CD4-positive, alpha-beta T cell (primary cell): Measurements from ENCODE around the gene SREK1. TPM values are rescaled to one million over a fixed set of nuclear protein-coding genes. Genes with fewer than 3 reads are reported as not detected.

Experiments
- ATAC-seq: fragments of 200-7000 bp; cut with Tn5 transposase; one replicate; pipeline ENCODE4 v1.10.0; 2022; ENCODE audit warnings: mild to moderate bottlenecking; ENCODE audit not compliant: poor library complexity
- CTCF ChIA-PET: fragments of 350-600 bp; sonication (Branson Sonifier 250); formaldehyde crosslinking; loops from one replicate; lab custom pipeline; 2021; ENCODE audit warnings: antibody characterized with exemption, inconsistent platforms; lab: Charles Lee
- POLR2A ChIA-PET: fragments of 350-600 bp; sonication (Branson Sonifier 250); formaldehyde crosslinking; loops from one replicate; lab custom pipeline; 2021; ENCODE audit warnings: antibody characterized with exemption, inconsistent platforms; lab: Charles Lee
- DNase-seq, 14 experiments: peaks; one replicate each; pipeline ENCODE4 v3.0.0-alpha.2; 2013 to 2020; ENCODE audit warnings: mixed read lengths in 2 of 14
- H3K27ac ChIP-seq, 2 donors: one replicate each; pipeline versions ENCODE4 v1.5.1 to v1.7.0; 2013; ENCODE audit warnings: low read length in 2 of 2, low read depth in 1 of 2, mild to moderate bottlenecking in 1 of 2
- H3K27me3 ChIP-seq, 2 experiments: 1 replicate in 1 of 2; 2 replicates in 1 of 2; pipeline versions ENCODE4 v1.6.1 to v1.7.0; 2013; ENCODE audit warnings: low read length in 2 of 2, control low read depth in 1 of 2, mild to moderate bottlenecking in 1 of 2, moderate library complexity in 1 of 2; ENCODE audit not compliant: insufficient read depth in 2 of 2, control insufficient read depth in 1 of 2
- H3K36me3 ChIP-seq: one replicate; pipeline ENCODE4 v1.6.1; 2013; ENCODE audit warnings: low read length, control low read depth; ENCODE audit not compliant: insufficient read depth
- H3K4me1 ChIP-seq: one replicate; pipeline ENCODE4 v1.6.1; 2013; ENCODE audit warnings: low read length, control low read depth; ENCODE audit not compliant: insufficient read depth
- H3K4me3 ChIP-seq: one replicate; pipeline ENCODE4 v1.5.1; 2013; ENCODE audit warnings: mild to moderate bottlenecking, low read length, moderate library complexity
- H3K9me3 ChIP-seq, 2 experiments: 1 replicate in 1 of 2; 2 replicates in 1 of 2; pipeline versions ENCODE4 v1.6.1 to v1.7.0; 2013; ENCODE audit warnings: low read length in 2 of 2, mild to moderate bottlenecking in 2 of 2, control low read depth in 1 of 2, moderate library complexity in 1 of 2; ENCODE audit not compliant: control insufficient read depth in 1 of 2, insufficient read depth in 1 of 2
- H3K27ac Mint-ChIP-seq: one replicate; pipeline ENCODE4 v1.8.0; 2020; ENCODE audit warnings: mixed read lengths
- H3K27me3 Mint-ChIP-seq: one replicate; pipeline ENCODE4 v1.8.0; 2021; ENCODE audit warnings: mixed read lengths
- H3K36me3 Mint-ChIP-seq: one replicate; pipeline ENCODE4 v1.8.0; 2021; ENCODE audit warnings: low read depth, mixed read lengths
- H3K4me1 Mint-ChIP-seq: one replicate; pipeline ENCODE4 v1.8.0; 2021; ENCODE audit warnings: low read depth, mixed read lengths
- H3K4me3 Mint-ChIP-seq: one replicate; pipeline ENCODE4 v1.8.0; 2020; ENCODE audit warnings: mild to moderate bottlenecking, mixed read lengths
- H3K9me3 Mint-ChIP-seq: one replicate; pipeline ENCODE4 v1.8.0; 2020; ENCODE audit warnings: mixed read lengths
- CTCF ChIP-seq: fragments of 200-600 bp; IDR thresholded peaks from one replicate; pipeline ENCODE4 v1.8.0; 2022; ENCODE audit warnings: antibody characterized with exemption, mild to moderate bottlenecking
- intact Hi-C, 2 experiments: fragments of 100-400 bp; cut with DNase I in 1 of 2; cut with micrococcal nuclease in 1 of 2; formaldehyde crosslinking; loops; one replicate each; pipeline versions ENCODE4 v1.15.1 to v1.9.0; 2023 to 2025; cut with DNase I, micrococcal nuclease
- total RNA-seq, 174 experiments: library from RNA in 2 of 174; stranded (reverse) in 2 of 174; gene quantifications; one replicate each; pipeline ENCODE4 v1.2.3 and lab custom pipeline; 2021 to 2026

SREK1 gene
- total RNA-seq, 2 experiments from 2014 or later = 137 to 155 TPM

- no peaks in the 10 kb centered on the region for H3K9me3 ChIP-seq
- H3K36me3 ChIP-seq = peaks cover 1% of the 10 kb centered on the region
- intact Hi-C loops = loop anchor here in 1 of 2 experiments (1.0 to 5.0 kb wide), 2 partner anchors 16 to 588 kb away; partner anchors contain the start of genes CENPK and PPWD1
- no peaks in the 10 kb centered on the region for H3K27me3 ChIP-seq
- Mint-ChIP-seq H3K27ac (no peak overlapping the region), H3K4me1 (peaks cover 65% of the 10 kb centered on the region), H3K36me3 (peaks cover 20% of the 10 kb centered on the region), H3K27me3 (no peaks in the 10 kb centered on the region), H3K9me3 (no peaks in the 10 kb centered on the region), H3K4me3 (no peak overlapping the region)
- POLR2A ChIA-PET = no interaction called here
- no peak overlapping the region for H3K4me3 ChIP-seq
- CTCF ChIA-PET = no interaction called here
- H3K27ac ChIP-seq = no peak overlapping the region
- H3K4me1 ChIP-seq = peaks cover 7% of the 10 kb centered on the region
- no peak for ATAC-seq
- DNase-seq = no peak
- TF ChIP-seq CTCF = no peak
Measured at GRCh38 chr5:66149950-66150349, 5.8 kb downstream of the SREK1 start.

GRCh38 chr5:66151030-66151429 is 6.9 kb downstream of the SREK1 start:
- ChIA-PET POLR2A (interaction anchor here (0.6 kb wide), 1 partner anchor 1317 kb away, joined by 5 read pairs; no protein-coding TSS in a partner anchor), CTCF (no interaction called here)
- H3K9me3 ChIP-seq = no peaks in the 10 kb centered on the region
- H3K27me3 Mint-ChIP-seq = no peaks in the 10 kb centered on the region
- peaks cover 7% of the 10 kb centered on the region for H3K4me1 ChIP-seq
- DNase-seq (no peak), ATAC-seq (no peak)
- no peak overlapping the region for H3K27ac Mint-ChIP-seq
- H3K4me3 Mint-ChIP-seq = no peak overlapping the region
- peaks cover 60% of the 10 kb centered on the region for H3K4me1 Mint-ChIP-seq
- no peaks in the 10 kb centered on the region for H3K9me3 Mint-ChIP-seq
- H3K27me3 ChIP-seq = no peaks in the 10 kb centered on the region
- H3K36me3 Mint-ChIP-seq = peaks cover 28% of the 10 kb centered on the region
- H3K36me3 ChIP-seq = peaks cover 7% of the 10 kb centered on the region
- no peak overlapping the region for H3K4me3 ChIP-seq
- no peak overlapping the region for H3K27ac ChIP-seq
- intact Hi-C loops = no loop called here
- TF ChIP-seq CTCF = no peak

DNA sequence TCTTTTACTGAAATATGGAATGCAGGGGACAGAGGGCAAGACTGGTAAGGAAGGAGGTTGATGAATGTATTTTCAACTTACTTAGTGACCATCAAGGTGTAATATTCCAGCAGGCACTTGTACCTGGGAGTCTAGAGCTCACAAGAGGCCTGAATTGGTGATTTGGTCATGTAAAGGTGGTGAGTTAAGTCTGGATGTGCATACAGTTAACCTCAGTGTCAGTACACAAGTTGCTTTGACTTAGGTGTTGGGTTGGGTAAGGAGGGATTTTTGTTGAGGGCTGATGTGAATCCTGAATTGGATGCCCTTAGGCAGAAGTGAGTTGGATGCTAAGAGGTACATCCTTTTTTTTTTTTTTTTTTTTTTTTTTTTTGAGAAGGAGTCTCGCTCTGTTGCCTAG is 7.4 kb downstream of the SREK1 start:
- Histone ChIP-seq H3K27ac (no peak overlapping the region), H3K9me3 (no peaks in the 10 kb centered on the region), H3K27me3 (no peaks in the 10 kb centered on the region), H3K4me3 (no peak overlapping the region), H3K36me3 (peaks cover 12% of the 10 kb centered on the region), H3K4me1 (peaks cover 7% of the 10 kb centered on the region)
- CTCF ChIA-PET = no interaction called here
- intact Hi-C loops = no loop called here
- Mint-ChIP-seq H3K4me1 (peaks cover 60% of the 10 kb centered on the region), H3K36me3 (peaks cover 33% of the 10 kb centered on the region), H3K9me3 (no peaks in the 10 kb centered on the region), H3K27me3 (no peaks in the 10 kb centered on the region), H3K4me3 (no peak overlapping the region), H3K27ac (no peak overlapping the region)
- ATAC-seq = no peak
- no peak for DNase-seq
- POLR2A ChIA-PET = no interaction called here
- no peak for TF ChIP-seq CTCF
